ENCODE measurements around the gene TBC1D14. TPM values are rescaled to one million over a fixed set of nuclear protein-coding genes. Genes with fewer than 3 reads are reported as not detected.

The TBC1D14 gene
- total and polyA plus RNA-seq, 10 of the 15 experiments (the other 5 are each of a cell fraction or from before 2014, with no cell fraction given): 0.87 to 39.3 (median 30.1) TPM

- Histone ChIP-seq H3K4me3 (no peak overlapping the region), H3K9me3 (replicated peaks; ENCODE audit: control insufficient read depth, insufficient read depth, low read length) (peaks cover 9% of the 10 kb centered on the region; the same call in 1 of the 3 replicates), H3K4me1 (ENCODE audit: control insufficient read depth, insufficient read depth, low read length) (peaks cover 11% of the 10 kb centered on the region), H3K36me3 (ENCODE audit: control insufficient read depth in 2 of 2, insufficient read depth in 2 of 2, low read length in 1 of 2) (no peaks in the 10 kb centered on the region), H3K27me3 (replicated peaks in 1 of 2; ENCODE audit: control insufficient read depth in 2 of 2, insufficient read depth in 2 of 2, low read length in 1 of 2) (no peaks in the 10 kb centered on the region), H3K9ac (ENCODE audit: control insufficient read depth, insufficient read depth, low read length) (no peak overlapping the region), H2AFZ (ENCODE audit: control insufficient read depth, low read depth, low read length) (no peak overlapping the region), H3K79me2 (ENCODE audit: control insufficient read depth, insufficient read depth, low read length) (no peaks in the 10 kb centered on the region), H3K4me2 (ENCODE audit: control insufficient read depth, insufficient read depth) (no peak overlapping the region), H3K27ac (ENCODE audit: control insufficient read depth, insufficient read depth) (no peak overlapping the region), H4K20me1 (ENCODE audit: control insufficient read depth, insufficient read depth) (no peaks in the 10 kb centered on the region)
- DNase-seq (ENCODE audit: low read depth, low spot score) (no peak), FAIRE-seq (no peak), ATAC-seq (no peak)
- CTCF ChIA-PET: interaction anchor here (0.8 to 3.8 kb wide), 5 partner anchors 19 to 218 kb away, joined by 3 to 13 read pairs (median 4); a partner anchor contains a TSS
- intact Hi-C loops (cut with micrococcal nuclease; ENCODE audit: unreplicated experiment): loop anchor here (5.0 kb wide), 1 partner anchor 179 kb away; no protein-coding TSS in a partner anchor
- 76% methylated on average over 5 of the region's 6 CpGs for whole genome bisulfite sequencing (ENCODE audit: insufficient coverage, insufficient replicate concordance, low lambda C conversion rate, missing lambda C conversion rate)
- POLR2A ChIA-PET: interaction anchor here (1.1 to 1.5 kb wide), 3 partner anchors 16 to 175 kb away, joined by 3 to 4 read pairs (median 3); partner anchors contain the start of gene GRPEL1
- TF ChIP-seq ZNF274 (IDR thresholded peaks at IDR 0.05; ENCODE audit: insufficient read depth, insufficient read length) (no peak), SPI1 (IDR thresholded peaks at IDR 0.05; ENCODE audit: borderline replicate concordance, insufficient read depth, low read depth, low read length) (no peak), ZNF217 (IDR thresholded peaks at IDR 0.05) (no peak), DPF2 (IDR thresholded peaks at IDR 0.05) (no peak), IRF3 (IDR thresholded peaks at IDR 0.05) (no peak), MTA2 (IDR thresholded peaks at IDR 0.05; ENCODE audit: low read depth) (no peak), YY1 (IDR thresholded peaks at IDR 0.05; ENCODE audit: low read depth, low read length) (no peak), KLF5 (IDR thresholded peaks at IDR 0.05; ENCODE audit: partially characterized antibody) (no peak), ZBTB11 (CRISPR knock-in tag; IDR thresholded peaks at IDR 0.05) (no peak)
- in situ Hi-C loops (cut with MboI): no loop called here
- SMC1A ChIA-PET (ENCODE audit: uncharacterized antibody, unreplicated experiment): interaction anchor here (0.6 to 1.5 kb wide), 3 partner anchors 19 to 192 kb away, joined by 3 to 5 read pairs (median 3); no protein-coding TSS in a partner anchor
- no TSS peak for BruUV-seq (replicated peaks)
- RAD21 ChIA-PET (ENCODE audit: unreplicated experiment): interaction anchor here (0.7 to 2.2 kb wide), 2 partner anchors 14 to 16 kb away, joined by 3 to 12 read pairs; no protein-coding TSS in a partner anchor
Observed at GRCh38 chr4:6892909-6893202, 16.8 kb upstream of the TBC1D14 start.
